ENCODE results near the gene PSMD13.

GRCh38 chr11:270451-271318, 33.9 kb downstream of the PSMD13 start:
- TF ChIP-seq CTCF (IDR thresholded peaks at IDR 0.05), result no peak
- no peak for TF ChIP-seq ZFX (IDR thresholded peaks at IDR 0.05; ENCODE audit: borderline replicate concordance)
